Suprapubic skin (tissue), 3 donors: ENCODE data around the gene TTC24.

Source experiments
- EP300 ChIP-seq: sonication (generic); formaldehyde crosslinking; IDR thresholded peaks from one replicate; pipeline ENCODE4 v1.6.1; 2017; ENCODE audit warnings: antibody characterized with exemption
- TF ChIP-seq, protein P1 (sequence below), 2 donors: fragments of 200-600 bp in 1 of 2; fragments of 450-650 bp in 1 of 2; sonication (generic) in 1 of 2; IDR thresholded peaks; one replicate each; pipeline ENCODE4 v1.5.1; 2016 to 2019; ENCODE audit warnings: antibody characterized with exemption in 2 of 2, mild to moderate bottlenecking in 1 of 2, moderate library complexity in 1 of 2

DNA sequence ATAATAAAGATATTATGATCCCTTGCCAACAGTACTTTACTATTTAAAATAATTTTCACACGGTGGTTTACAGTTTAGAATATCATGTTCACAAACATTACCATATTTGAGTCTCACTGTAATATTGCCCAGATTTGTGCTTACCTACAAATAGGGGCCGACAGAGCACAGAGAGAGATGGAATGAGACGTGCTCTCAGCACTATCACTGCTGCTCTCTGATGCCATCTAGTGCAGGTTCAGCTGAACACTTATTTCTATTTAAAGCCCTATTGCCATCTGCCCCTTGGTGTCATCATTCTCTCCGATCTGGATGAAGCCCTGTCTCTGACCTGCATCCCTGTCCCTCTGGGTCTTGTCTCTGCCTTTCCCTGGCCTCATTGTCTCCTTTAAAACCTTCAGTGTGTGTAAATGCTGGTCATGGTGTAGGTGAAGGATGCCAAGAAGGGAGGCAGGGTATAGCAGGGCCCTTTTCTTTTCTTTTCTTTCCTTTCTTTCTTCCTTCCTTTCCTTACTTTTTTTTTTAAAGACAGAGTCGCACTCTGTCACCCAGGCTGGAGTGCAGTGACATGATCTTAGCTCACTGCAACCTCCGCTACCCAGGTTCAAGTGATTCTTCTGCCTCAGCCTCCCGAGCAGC lies 28.6 kb downstream of the TTC24 start:
- TF ChIP-seq, protein P1, sequence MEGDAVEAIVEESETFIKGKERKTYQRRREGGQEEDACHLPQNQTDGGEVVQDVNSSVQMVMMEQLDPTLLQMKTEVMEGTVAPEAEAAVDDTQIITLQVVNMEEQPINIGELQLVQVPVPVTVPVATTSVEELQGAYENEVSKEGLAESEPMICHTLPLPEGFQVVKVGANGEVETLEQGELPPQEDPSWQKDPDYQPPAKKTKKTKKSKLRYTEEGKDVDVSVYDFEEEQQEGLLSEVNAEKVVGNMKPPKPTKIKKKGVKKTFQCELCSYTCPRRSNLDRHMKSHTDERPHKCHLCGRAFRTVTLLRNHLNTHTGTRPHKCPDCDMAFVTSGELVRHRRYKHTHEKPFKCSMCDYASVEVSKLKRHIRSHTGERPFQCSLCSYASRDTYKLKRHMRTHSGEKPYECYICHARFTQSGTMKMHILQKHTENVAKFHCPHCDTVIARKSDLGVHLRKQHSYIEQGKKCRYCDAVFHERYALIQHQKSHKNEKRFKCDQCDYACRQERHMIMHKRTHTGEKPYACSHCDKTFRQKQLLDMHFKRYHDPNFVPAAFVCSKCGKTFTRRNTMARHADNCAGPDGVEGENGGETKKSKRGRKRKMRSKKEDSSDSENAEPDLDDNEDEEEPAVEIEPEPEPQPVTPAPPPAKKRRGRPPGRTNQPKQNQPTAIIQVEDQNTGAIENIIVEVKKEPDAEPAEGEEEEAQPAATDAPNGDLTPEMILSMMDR (IDR thresholded peaks at IDR 0.05) = peak; percentile 53 to 80
- no peak for TF ChIP-seq EP300
